GM23338 (cell line): Measurements from ENCODE around the gene CCNT2.

ENCODE experiments used
- CREB1 ChIP-seq: fragments of 250-450 bp; sonication (Bioruptor Pico); IDR thresholded peaks from 2 replicates; pipeline ENCODE4 v1.5.0; 2020; ENCODE audit warnings: low read depth, mild to moderate bottlenecking, moderate library complexity
- EZH2 ChIP-seq: fragments of 200-600 bp; sonication (generic); IDR thresholded peaks from one replicate; pipeline ENCODE4 v1.8.0; 2017; ENCODE audit warnings: antibody characterized with exemption, mild to moderate bottlenecking, low read depth; ENCODE audit not compliant: unreplicated experiment
- EZH2phosphoT487 ChIP-seq: fragments of 200-600 bp; sonication (generic); IDR thresholded peaks from one replicate; pipeline ENCODE4 v1.8.1; 2018; ENCODE audit warnings: antibody characterized with exemption; ENCODE audit not compliant: unreplicated experiment
- JUNB ChIP-seq: IDR thresholded peaks from one replicate; pipeline ENCODE4 v1.6.1; 2016; ENCODE audit warnings: antibody characterized with exemption; ENCODE audit not compliant: unreplicated experiment
- NANOG ChIP-seq: IDR thresholded peaks from 2 replicates; pipeline ENCODE4 v1.6.1; 2016; ENCODE audit warnings: antibody characterized with exemption, borderline replicate concordance
- POLR2AphosphoS5 ChIP-seq: IDR thresholded peaks from 2 replicates; pipeline ENCODE4 v1.6.1; 2016; ENCODE audit warnings: antibody characterized with exemption, low read depth
- STAT1 ChIP-seq: IDR thresholded peaks from one replicate; pipeline ENCODE4 v1.6.1; 2016; ENCODE audit warnings: antibody characterized with exemption; ENCODE audit not compliant: unreplicated experiment
- ZNF114 ChIP-seq: fragments of 250-450 bp; sonication (Bioruptor Pico); IDR thresholded peaks from 2 replicates; pipeline ENCODE4 v1.5.0; 2020; ENCODE audit warnings: mild to moderate bottlenecking, moderate library complexity
- ZNF331 ChIP-seq: fragments of 250-450 bp; sonication (Bioruptor Pico); IDR thresholded peaks from 2 replicates; pipeline ENCODE4 v1.5.0; 2020; ENCODE audit warnings: low read depth, mild to moderate bottlenecking, moderate library complexity
- TF ChIP-seq, protein P1 (sequence below), 2 experiments: fragments of 200-600 bp in 1 of 2; sonication (generic) in 1 of 2; conservative IDR thresholded peaks; 2 replicates each; pipeline versions ENCODE4 v1.5.1 to v1.6.1; 2016 to 2017; ENCODE audit warnings: antibody characterized with exemption in 2 of 2, low read depth in 2 of 2, mild to moderate bottlenecking in 2 of 2, moderate library complexity in 1 of 2
- TF ChIP-seq, protein P2 (sequence below): IDR thresholded peaks from one replicate; pipeline ENCODE4 v1.6.1; 2018; ENCODE audit warnings: antibody characterized with exemption; ENCODE audit not compliant: unreplicated experiment
- TF ChIP-seq, protein P3 (sequence below): IDR thresholded peaks from 2 replicates; pipeline ENCODE4 v1.6.1; 2016; ENCODE audit warnings: antibody characterized with exemption
- TF ChIP-seq, protein P4 (sequence below): fragments of 250-450 bp; sonication (Bioruptor Pico); IDR thresholded peaks from 2 replicates; pipeline ENCODE4 v1.5.0; 2020; ENCODE audit warnings: mild to moderate bottlenecking, moderate library complexity

DNA sequence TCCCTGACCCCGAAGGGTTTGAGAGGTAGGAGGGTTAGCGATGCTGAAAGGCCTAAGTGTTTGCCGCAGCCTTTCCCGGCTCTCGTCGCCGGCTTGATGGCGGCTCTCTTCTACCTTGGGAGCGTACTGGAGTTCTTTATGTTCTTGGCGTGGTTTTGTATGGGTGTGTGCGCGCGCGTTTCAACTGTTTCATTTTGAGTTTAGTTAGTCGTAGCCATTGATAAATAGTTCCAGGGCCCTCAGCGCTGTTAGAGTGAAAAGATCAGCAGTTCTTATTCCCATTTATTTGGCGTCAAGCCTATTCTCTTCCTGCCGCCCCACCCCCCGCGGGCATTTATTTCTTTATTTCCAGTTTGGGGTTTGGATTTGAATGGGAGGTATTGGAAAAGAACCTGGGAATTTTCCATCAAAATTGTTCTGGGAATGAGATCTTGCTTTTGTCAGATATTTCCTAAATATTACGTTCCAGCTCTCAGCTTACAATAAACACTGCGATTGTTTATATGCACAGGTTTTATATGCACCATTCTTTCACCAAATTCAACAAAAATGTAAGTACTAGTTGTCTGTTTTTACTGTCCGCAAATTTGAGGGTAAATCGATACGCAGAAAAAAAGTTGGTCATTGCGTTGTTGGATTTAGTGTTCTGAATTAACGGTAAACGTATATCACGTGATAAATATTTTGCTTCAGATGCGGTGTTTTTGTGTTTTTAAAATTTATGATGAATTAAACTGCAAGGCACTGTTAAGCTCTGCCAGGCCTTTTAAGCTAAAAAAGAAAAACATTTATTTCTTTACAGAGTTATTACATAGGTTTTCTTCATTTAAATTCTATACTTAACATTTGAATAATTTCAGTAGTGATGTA is 954 bp downstream of the CCNT2 start:
- TF ChIP-seq, protein P1, sequence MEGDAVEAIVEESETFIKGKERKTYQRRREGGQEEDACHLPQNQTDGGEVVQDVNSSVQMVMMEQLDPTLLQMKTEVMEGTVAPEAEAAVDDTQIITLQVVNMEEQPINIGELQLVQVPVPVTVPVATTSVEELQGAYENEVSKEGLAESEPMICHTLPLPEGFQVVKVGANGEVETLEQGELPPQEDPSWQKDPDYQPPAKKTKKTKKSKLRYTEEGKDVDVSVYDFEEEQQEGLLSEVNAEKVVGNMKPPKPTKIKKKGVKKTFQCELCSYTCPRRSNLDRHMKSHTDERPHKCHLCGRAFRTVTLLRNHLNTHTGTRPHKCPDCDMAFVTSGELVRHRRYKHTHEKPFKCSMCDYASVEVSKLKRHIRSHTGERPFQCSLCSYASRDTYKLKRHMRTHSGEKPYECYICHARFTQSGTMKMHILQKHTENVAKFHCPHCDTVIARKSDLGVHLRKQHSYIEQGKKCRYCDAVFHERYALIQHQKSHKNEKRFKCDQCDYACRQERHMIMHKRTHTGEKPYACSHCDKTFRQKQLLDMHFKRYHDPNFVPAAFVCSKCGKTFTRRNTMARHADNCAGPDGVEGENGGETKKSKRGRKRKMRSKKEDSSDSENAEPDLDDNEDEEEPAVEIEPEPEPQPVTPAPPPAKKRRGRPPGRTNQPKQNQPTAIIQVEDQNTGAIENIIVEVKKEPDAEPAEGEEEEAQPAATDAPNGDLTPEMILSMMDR (conservative IDR thresholded peaks at IDR 0.05; ENCODE audit: low read depth in 2 of 2), result no peak
- TF ChIP-seq EZH2, result no peak
- no peak for TF ChIP-seq POLR2AphosphoS5
- TF ChIP-seq, protein P2, sequence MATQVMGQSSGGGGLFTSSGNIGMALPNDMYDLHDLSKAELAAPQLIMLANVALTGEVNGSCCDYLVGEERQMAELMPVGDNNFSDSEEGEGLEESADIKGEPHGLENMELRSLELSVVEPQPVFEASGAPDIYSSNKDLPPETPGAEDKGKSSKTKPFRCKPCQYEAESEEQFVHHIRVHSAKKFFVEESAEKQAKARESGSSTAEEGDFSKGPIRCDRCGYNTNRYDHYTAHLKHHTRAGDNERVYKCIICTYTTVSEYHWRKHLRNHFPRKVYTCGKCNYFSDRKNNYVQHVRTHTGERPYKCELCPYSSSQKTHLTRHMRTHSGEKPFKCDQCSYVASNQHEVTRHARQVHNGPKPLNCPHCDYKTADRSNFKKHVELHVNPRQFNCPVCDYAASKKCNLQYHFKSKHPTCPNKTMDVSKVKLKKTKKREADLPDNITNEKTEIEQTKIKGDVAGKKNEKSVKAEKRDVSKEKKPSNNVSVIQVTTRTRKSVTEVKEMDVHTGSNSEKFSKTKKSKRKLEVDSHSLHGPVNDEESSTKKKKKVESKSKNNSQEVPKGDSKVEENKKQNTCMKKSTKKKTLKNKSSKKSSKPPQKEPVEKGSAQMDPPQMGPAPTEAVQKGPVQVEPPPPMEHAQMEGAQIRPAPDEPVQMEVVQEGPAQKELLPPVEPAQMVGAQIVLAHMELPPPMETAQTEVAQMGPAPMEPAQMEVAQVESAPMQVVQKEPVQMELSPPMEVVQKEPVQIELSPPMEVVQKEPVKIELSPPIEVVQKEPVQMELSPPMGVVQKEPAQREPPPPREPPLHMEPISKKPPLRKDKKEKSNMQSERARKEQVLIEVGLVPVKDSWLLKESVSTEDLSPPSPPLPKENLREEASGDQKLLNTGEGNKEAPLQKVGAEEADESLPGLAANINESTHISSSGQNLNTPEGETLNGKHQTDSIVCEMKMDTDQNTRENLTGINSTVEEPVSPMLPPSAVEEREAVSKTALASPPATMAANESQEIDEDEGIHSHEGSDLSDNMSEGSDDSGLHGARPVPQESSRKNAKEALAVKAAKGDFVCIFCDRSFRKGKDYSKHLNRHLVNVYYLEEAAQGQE, result no peak
- TF ChIP-seq ZNF114 (CRISPR knock-in tag), result no peak
- no peak for TF ChIP-seq ZNF331 (CRISPR knock-in tag)
- TF ChIP-seq EZH2phosphoT487, result no peak
- TF ChIP-seq JUNB, result no peak
- TF ChIP-seq CREB1 (CRISPR knock-in tag), result no peak
- no peak for TF ChIP-seq STAT1
- TF ChIP-seq, protein P3, sequence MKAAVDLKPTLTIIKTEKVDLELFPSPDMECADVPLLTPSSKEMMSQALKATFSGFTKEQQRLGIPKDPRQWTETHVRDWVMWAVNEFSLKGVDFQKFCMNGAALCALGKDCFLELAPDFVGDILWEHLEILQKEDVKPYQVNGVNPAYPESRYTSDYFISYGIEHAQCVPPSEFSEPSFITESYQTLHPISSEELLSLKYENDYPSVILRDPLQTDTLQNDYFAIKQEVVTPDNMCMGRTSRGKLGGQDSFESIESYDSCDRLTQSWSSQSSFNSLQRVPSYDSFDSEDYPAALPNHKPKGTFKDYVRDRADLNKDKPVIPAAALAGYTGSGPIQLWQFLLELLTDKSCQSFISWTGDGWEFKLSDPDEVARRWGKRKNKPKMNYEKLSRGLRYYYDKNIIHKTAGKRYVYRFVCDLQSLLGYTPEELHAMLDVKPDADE, result no peak
- TF ChIP-seq, protein P4, sequence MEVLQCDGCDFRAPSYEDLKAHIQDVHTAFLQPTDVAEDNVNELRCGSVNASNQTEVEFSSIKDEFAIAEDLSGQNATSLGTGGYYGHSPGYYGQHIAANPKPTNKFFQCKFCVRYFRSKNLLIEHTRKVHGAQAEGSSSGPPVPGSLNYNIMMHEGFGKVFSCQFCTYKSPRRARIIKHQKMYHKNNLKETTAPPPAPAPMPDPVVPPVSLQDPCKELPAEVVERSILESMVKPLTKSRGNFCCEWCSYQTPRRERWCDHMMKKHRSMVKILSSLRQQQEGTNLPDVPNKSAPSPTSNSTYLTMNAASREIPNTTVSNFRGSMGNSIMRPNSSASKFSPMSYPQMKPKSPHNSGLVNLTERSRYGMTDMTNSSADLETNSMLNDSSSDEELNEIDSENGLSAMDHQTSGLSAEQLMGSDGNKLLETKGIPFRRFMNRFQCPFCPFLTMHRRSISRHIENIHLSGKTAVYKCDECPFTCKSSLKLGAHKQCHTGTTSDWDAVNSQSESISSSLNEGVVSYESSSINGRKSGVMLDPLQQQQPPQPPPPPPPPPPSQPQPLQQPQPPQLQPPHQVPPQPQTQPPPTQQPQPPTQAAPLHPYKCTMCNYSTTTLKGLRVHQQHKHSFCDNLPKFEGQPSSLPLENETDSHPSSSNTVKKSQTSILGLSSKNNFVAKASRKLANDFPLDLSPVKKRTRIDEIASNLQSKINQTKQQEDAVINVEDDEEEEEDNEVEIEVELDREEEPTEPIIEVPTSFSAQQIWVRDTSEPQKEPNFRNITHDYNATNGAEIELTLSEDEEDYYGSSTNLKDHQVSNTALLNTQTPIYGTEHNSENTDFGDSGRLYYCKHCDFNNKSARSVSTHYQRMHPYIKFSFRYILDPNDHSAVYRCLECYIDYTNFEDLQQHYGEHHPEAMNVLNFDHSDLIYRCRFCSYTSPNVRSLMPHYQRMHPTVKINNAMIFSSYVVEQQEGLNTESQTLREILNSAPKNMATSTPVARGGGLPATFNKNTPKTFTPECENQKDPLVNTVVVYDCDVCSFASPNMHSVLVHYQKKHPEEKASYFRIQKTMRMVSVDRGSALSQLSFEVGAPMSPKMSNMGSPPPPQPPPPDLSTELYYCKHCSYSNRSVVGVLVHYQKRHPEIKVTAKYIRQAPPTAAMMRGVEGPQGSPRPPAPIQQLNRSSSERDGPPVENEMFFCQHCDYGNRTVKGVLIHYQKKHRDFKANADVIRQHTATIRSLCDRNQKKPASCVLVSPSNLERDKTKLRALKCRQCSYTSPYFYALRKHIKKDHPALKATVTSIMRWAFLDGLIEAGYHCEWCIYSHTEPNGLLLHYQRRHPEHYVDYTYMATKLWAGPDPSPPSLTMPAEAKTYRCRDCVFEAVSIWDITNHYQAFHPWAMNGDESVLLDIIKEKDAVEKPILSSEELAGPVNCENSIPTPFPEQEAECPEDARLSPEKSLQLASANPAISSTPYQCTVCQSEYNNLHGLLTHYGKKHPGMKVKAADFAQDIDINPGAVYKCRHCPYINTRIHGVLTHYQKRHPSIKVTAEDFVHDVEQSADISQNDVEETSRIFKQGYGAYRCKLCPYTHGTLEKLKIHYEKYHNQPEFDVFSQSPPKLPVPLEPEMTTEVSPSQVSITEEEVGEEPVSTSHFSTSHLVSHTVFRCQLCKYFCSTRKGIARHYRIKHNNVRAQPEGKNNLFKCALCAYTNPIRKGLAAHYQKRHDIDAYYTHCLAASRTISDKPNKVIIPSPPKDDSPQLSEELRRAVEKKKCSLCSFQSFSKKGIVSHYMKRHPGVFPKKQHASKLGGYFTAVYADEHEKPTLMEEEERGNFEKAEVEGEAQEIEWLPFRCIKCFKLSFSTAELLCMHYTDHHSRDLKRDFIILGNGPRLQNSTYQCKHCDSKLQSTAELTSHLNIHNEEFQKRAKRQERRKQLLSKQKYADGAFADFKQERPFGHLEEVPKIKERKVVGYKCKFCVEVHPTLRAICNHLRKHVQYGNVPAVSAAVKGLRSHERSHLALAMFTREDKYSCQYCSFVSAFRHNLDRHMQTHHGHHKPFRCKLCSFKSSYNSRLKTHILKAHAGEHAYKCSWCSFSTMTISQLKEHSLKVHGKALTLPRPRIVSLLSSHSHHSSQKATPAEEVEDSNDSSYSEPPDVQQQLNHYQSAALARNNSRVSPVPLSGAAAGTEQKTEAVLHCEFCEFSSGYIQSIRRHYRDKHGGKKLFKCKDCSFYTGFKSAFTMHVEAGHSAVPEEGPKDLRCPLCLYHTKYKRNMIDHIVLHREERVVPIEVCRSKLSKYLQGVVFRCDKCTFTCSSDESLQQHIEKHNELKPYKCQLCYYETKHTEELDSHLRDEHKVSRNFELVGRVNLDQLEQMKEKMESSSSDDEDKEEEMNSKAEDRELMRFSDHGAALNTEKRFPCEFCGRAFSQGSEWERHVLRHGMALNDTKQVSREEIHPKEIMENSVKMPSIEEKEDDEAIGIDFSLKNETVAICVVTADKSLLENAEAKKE, result no peak
- TF ChIP-seq NANOG, result no peak
